GM19324 (cell line): ENCODE data around the gene IGFBP1.
"Not testable (repeated sequence)": the region's sequence is repeated elsewhere in the genome, so short reads cannot be mapped to it uniquely, and the experiment has no call there.

Experiments used
- ATAC-seq: cut with Tn5 transposase; IDR thresholded peaks from one replicate; pipeline ENCODE4 v1.9.1; 2021; ENCODE audit warnings: mild to moderate bottlenecking, moderate library complexity; ENCODE audit not compliant: unreplicated experiment, low FRiP score

Gene IGFBP1

DNA sequence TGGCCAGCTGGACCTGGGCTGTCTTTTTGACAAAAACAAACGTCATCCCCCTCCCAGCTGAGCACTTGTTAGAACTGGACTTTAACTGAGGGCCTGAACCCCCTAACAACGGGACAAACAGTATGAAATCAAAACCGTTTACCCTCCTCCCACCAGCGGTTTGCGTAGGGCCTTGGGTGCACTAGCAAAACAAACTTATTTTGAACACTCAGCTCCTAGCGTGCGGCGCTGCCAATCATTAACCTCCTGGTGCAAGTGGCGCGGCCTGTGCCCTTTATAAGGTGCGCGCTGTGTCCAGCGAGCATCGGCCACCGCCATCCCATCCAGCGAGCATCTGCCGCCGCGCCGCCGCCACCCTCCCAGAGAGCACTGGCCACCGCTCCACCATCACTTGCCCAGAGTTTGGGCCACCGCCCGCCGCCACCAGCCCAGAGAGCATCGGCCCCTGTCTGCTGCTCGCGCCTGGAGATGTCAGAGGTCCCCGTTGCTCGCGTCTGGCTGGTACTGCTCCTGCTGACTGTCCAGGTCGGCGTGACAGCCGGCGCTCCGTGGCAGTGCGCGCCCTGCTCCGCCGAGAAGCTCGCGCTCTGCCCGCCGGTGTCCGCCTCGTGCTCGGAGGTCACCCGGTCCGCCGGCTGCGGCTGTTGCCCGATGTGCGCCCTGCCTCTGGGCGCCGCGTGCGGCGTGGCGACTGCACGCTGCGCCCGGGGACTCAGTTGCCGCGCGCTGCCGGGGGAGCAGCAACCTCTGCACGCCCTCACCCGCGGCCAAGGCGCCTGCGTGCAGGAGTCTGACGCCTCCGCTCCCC, at the start of gene IGFBP1:
IGFBP1 (plus strand) TSS at position 304 of the 808 bp plus-strand sequence; CDS start at position 469, 165 bp downstream.
- ATAC-seq, result no peak

DNA sequence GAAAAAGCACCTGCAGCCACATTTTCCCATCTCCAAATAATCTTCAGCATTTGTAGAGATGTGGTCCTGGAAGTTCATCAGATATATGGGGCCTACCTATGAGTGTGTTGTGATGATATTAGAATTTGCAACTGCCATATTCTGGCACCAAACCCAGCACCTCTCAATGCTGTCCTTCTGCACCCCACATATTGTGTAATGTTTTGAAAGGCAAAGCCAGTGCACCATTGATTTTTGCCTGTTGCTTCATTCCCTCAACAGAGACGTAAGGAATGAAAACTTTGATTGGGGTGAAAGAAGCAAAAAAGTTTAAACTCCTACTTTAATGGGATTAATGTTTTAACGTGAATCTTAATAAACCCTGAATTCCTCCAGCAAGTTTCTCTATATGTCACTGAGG, 49.4 kb upstream of the IGFBP1 start:
- ATAC-seq, result not testable (repeated sequence)

DNA sequence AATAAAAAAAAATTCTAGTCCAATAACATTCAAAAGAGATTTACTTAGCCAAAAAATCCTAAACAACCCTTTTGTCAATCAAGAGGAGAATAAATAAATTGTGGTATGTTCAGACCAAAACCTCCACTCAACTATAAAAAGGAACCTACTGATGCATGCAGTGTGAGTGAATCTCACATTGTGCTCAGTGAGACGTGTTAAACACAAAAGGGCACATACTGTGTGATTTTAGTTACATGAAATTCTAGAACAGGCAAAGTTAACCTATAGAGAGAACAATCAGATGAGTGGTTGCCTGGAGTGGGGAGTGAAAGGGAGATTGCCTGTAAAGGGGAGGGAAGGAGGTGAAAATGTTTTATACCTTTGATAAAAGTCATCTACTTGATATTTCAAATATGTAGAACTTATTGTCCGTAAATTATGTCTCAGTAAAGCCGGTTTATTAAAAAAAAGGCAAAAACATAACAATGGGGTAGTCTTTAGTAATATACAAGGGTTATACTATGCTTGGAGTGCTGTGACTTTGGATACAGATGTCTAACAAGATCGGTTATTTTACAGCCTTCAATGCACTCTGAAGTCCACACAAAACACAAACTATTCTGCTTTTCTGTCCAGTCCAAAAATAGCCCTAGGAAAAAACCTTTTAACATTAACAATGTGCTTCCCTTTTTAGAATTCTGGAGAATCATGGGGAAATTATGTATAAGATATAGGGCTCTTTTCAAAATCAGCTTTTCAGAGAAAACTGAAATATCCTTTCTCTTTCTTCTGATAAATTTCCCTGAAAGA, 46.2 kb upstream of the IGFBP1 start:
- ATAC-seq, result not testable (repeated sequence)

DNA sequence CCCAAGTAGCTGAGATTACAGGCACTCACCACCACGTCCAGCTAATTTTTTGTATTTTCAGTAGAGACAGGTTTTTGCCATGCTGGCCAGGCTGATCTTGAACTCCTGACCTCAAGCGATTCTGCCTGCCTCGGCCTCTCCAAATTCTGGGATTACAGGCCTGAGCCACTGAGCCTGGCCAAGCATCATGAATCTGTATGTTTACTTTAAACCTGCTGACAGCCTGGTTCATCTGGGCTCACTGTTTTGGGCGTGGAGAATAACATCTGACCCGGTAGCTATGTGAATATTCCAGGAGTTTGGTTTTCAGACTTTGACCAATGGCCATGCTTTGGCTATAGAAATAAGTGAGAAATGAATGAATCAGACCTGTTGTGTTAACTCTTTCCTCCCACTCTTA, 41.8 kb upstream of the IGFBP1 start:
- ATAC-seq, result not testable (repeated sequence)

DNA sequence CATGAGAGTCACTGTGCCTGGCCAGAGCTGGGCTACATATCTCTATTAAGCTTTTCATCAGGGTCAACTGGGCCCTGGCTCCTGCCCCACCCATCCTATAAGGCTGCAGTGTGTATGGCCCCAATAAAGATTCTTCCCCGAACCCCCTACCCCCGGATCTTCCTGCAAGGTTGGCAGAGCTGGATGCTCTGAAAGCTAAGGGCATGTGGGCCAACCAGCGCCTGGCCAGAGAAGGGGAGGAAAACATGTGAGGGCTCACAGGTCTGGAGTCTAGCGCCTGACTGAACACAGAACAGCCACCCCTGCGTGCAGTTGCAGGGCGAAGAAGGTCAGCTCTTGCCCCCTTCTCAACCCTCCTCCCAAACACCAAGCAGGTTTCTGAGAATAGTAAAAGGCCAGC, 39.6 kb upstream of the IGFBP1 start:
- ATAC-seq, result not testable (repeated sequence)

DNA sequence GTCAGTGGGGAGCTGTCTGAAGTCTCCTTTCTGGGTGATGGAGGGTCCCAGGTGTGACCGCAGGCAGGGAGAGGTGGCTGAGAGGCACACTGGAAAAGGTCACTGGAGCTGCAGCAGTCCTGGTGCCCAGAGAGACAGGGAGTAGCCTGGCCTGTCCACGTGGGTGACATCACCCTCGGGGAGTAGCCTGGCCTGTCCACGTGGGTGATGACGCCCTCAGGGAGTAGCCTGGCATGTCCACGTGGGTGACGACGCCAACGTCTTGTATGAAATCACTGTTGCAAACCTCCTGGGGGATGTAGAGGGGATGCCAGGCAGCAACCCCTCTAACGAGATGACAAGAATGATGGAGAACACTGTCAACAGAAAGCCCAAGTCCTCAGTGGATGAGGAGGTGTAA, 35.3 kb upstream of the IGFBP1 start:
- not testable (repeated sequence) for ATAC-seq

DNA sequence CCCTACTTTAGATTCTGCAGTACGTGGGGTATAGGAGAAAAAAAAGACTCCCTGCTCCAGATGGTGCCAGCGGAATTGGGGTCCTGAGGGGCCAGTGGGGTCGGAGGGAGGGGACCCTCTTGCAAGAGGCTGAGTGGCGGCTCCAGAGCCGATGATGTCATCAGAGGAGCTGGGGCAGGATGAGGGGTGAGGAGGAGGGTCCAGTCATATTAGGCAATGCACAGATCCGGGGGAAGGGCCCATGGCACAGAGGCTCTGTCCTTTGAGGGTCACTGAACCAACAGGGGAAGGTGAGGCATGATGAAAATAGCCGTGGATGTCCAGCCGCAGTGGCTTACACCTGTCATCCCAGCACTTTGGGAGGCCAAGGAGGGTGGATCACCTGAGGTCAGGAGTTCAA, 34.8 kb upstream of the IGFBP1 start:
- not testable (repeated sequence) for ATAC-seq

DNA sequence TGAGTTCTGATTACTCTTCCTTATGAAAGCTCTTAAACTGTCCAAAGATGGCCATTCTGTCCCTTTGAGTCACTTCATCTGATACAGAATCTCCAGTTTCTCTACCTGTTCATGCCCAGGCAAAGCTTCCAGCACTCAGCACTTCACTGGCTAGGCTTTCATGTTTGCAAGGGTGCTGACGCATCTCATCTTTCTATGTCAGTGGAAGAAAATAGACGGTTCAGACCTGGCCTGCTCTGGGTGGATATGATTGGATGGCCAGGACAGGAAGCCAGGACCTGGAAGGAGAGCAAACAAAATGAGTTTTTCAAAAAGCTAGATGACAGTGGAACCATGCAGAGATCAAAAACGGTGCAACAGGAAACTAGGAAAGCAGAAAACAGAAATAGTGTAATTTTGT, 32.6 kb upstream of the IGFBP1 start:
- ATAC-seq, result not testable (repeated sequence)

DNA sequence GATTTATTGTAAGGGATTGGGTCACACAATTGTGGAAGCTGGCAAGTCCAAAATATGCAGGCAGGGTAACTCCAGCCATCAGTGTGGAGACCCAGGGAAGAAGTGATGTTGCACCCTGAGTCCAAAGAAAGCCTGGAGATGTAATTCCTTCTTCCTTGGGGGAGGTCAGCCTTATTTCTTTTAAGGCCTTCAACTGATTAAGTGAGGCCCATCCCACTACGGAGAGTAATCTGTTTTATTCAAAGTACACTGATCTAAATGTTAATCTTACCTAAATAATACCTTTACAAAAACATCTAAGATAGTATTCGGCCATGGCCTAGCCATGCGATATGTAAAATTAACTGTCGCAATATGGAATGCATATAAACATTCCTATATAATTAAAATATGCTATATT, 31.4 kb upstream of the IGFBP1 start:
- not testable (repeated sequence) for ATAC-seq

DNA sequence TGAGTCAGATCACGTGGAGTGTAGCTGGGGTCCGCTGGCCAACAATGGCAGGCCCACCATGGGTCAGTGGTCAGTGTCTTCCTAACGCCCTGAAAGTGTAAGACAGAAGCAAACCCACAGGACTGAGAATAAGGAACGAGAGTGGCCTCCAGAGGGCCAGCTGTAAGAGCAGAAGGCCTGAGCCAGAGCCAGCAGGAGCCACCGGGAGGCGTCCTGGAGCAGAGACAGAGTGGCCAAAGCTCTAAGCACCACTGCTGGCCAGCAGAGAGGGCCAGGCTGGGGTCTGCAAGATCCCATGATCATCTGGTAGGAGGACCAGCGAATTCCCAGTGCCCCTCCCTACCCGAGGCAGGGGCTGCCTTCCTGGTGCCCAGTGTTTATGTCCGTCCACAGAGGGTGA, 24.6 kb upstream of the IGFBP1 start:
- no peak for ATAC-seq

DNA sequence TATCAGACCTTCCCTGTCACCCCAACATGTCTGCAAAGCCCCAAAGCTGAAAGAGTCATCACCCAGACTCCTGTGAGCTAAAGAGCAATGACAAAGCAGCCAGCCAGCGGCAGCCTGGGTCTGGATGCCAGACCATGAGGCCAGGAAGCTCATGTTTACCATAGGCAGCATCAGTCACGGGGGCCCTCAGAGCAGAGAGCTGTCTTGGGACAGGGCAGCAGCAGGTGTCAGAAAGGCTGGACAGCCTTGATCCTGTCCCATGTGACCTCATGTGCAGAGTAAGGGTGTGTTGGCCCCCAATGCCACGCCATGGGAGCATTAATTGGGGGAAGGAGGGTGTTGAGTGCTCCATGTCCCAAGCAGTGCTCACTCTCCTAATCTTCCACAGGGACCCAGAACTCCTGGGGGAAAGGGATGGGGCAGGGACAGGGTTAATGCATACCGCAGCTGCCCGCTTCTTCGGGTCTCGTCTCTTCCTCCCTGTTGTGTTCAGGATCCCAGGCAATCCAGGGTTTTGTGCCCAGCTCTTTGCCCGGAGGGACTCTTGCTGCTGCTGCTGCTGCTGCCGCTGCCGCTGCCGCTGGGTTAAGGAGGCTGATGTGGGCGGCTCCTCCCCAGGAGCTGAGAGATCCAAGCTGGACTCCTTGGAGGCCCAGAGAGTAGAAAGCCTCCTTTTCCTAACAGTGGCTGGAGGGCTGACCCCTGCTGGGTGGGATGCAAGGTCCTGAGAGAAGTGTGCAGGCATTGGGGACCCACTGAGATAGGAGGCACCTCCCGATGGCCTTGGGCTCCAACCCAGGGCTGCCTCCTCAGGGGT, 22.5 kb upstream of the IGFBP1 start:
- no peak for ATAC-seq

DNA sequence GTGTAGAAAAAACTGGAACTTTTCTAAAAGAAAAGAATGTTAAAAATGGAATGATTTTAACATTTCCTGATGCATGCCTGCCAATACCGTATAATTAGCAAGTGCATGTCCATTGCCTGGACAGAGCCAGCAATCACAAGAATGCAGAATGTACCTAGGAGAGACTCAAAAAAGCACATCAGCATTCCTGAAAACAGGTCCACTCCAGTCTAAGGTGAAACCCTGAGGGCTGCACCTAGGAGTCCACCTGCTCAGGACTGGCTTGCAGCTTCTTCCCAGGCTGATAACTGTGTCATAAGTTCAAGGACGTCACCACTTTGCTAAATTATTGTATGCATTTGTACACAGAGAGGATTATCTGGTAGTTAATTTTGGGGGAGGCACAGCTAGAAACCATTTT, 20.8 kb upstream of the IGFBP1 start:
- no peak for ATAC-seq

DNA sequence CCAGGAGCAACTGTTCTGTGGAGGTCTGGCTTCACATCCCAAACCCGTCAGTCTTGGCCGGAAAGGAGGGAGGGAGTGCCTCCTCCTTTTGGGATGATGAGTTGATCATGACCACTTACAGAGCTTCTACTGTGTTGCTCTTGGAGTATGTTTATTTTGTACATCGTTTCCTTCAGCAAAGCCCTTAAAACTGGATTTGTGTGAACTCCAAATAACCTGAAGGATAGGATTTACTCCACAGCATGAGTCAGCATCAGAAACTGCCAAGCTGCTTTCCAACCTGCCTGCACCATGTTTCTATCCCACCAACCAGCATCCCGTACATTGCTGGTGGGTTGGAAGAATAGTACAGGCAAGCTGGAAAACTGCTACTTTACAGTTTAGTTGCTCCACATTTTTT, 18.9 kb upstream of the IGFBP1 start:
- ATAC-seq, result no peak

DNA sequence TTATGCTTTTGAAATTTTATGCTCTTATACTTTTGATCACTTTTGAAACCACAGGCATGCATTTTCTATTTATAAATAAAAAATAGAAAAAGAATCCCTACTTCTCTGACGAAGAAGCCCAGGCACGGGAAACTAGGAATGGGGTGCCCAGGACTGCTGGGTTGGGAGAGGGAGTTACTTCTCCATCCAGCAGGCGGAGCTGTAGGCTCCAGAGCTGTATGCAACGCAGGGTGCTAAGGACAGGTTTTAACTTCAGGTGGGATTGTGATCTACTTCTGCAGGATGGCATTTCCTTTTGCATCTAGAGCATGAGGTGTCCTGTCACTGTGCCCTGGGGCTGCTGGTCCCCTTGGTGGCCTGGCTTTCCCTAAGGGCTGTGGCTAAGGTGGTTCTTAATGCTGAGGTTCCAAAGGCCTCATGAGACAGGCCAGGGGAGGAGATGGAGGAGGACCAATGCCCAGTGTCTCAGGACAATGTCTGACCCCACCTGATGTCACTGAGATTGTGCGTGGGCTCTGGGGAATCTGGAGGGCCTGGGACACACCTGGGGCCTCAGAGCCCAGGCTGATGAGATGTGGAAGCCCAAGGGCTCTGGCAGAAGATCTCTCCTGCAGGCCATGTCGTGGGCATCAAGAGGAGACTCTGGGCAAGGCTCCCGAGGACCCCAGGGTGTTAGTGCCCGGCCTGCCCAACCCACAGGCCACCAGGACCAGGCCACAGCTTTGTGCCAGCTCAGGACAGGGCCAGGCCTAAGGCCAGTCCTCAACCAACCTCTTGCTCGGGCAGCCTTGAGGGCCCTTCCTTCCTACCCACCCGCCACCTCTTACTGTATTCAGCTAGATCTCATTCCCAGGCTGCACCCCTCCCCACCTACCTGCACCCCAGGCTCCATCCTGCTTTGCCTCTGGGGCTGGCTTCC, 15.9 kb upstream of the IGFBP1 start:
- ATAC-seq, result no peak

DNA sequence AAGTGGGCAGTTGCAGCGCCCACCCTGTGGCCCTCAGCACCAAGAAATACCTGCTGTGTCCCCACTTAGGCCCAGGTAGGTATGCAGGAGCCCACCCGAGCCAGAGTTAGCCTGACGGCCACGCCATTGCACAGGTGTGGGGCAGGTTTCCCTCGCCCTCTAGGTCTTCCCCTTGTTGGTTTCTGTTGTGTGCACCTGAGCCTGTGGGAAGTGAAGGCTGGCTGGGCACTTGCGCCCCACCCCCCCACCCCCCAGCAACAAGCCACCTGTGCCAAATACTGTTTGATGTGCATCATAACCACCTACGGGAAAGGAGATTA, 15.3 kb upstream of the IGFBP1 start, which contains the start of gene CCDC201:
CCDC201 (minus strand) TSS at position 48 of the 320 bp plus-strand sequence. CDS start 75 bp downstream, outside the sequence.
- ATAC-seq, result no peak

DNA sequence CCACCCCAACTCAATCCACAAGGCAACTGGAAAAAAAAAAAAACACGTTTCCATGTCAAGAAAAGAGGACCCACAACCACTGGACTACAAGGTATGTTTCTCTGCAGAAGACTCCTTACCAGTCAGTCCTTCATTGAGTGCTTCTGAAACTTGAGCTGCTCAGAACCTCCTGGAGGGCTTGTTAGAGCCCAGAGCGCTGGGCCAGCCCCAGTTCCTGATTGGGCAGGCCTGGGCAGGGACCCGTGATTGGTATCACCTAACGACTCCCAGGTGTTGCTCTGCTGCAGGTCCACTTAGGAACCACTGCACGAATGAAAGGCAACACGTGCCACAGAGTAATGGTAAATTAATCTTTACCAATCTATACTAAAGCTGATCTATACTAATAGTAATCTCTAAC, 14.9 kb upstream of the IGFBP1 start:
- no peak for ATAC-seq

DNA sequence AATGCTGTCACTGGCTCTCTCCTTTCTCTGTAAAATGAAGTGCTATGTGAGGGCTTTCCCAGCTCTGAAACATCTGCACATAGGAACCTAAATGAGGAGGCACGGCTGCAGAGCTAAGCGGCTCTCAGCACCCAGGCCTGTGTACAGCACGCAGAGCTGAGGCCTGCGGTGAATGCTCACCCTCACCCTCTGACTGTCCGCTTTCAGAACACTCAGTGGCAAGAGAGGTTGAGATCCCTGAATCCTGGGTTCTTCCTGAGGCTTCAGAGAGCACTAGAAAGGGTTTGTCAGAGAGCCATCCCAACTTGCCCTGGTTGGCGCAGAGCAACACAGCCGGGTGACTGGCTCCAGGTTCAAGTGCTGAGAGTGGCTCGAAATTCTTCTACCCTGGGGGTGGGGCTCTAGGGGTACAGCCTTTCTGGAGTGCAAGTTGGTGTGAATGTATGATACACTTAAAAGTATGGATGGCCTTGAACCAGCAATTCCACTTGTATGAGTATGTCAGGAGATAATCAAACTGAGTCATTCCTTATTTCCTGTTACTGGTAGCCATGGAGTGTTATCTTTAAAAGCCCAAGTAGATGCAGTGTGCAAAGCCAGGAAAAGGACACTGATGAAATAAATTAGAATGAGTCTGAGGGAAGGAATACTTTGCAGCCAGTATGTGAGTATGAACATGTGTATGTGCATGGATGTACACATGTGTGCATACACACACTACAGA, 13.7 kb upstream of the IGFBP1 start:
- ATAC-seq, result no peak

DNA sequence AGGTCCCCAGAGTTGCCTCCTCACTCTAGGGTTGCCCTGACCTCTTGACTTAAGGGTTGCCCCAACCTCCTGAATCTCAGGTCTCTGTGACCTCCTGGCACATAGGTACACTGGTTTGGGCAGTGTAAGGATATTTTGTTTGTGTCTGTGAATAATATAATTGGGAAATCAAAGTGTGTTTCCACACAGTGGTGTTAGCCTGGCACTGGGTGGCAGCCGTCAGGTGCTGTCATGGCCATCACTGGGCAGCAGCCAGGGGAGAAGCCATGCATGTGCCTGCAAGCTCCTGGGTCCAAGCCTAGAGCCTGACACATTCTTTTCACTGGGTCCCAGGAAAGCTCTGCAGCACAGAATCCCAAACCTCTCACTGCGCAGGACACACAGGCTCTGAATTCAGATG, 11.8 kb upstream of the IGFBP1 start:
- ATAC-seq, result no peak

DNA sequence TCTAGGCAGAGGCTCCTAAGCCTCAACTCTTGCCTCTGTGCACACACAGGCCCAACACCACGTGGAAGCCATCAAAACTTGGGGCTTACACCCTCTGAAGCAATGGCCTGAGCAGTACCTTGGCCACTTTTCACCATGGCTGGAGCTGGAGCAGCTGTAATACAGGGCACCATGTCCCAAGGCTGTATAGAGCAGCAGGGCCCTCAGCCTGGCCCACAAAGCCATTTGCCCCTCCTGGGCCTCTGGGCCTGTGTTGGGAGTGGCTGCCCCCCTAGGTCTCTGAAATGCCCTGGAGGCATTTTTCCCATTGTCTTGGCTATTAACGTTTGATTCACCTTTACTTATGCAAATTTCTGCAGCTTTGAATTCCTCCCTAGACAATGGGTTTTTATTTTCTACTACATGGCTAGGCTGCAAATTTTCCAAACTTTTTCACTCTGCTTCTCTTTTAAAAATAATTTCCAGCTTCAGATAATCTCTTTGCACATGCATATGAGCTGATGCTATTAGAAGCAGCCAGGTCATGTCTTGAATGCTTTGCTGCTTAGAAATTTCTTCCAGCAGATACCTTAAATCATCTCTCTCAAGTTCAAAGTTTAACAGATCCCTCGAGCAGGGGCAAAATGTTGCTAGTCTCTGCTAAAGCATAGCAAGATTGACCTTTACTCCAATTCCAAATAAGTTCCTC, 9.7 kb upstream of the IGFBP1 start:
- no peak for ATAC-seq
